Stomach (tissue), 9 donors: ENCODE data around the gene USP4. TPM values are rescaled to one million over a fixed set of nuclear protein-coding genes. Genes with fewer than 3 reads are reported as not detected.

ENCODE experiments used
- DNase-seq, 2 donors: peaks; one replicate each; pipeline versions ENCODE4 v3.0.0 to v3.0.0-alpha.2; 2013 to 2019
- H3K27ac ChIP-seq, 5 donors: fragments of 200-600 bp in 4 of 5; sonication (generic) in 4 of 5; one replicate each; pipeline ENCODE4 v1.5.1; 2013 to 2019; ENCODE audit warnings: mild to moderate bottlenecking in 1 of 5, moderate library complexity in 1 of 5
- H3K27me3 ChIP-seq, 3 donors: fragments of 200-600 bp; sonication (generic); one replicate each; pipeline ENCODE4 v1.5.1; 2017 to 2019; ENCODE audit warnings: mixed run types in 1 of 3
- H3K36me3 ChIP-seq, 4 donors: fragments of 200-600 bp; sonication (generic); 1 replicate in 3 of 4; 2 replicates in 1 of 4; pipeline ENCODE4 v1.5.1; 2016 to 2019
- H3K4me1 ChIP-seq, 4 donors: fragments of 200-600 bp; sonication (generic); one replicate each; pipeline ENCODE4 v1.5.1; 2016 to 2019
- H3K4me3 ChIP-seq, 4 donors: fragments of 200-600 bp; sonication (generic) in 3 of 4; one replicate each; pipeline ENCODE4 v1.5.1; 2016 to 2019; ENCODE audit warnings: mild to moderate bottlenecking in 1 of 4
- H3K9me3 ChIP-seq, 4 donors: fragments of 200-600 bp; sonication (generic); one replicate each; pipeline ENCODE4 v1.5.1; 2016 to 2019
- CTCF ChIP-seq, 7 experiments: fragments of 450-650 bp in 4 of 7; fragments of 200-600 bp in 3 of 7; sonication (generic) in 3 of 7; IDR thresholded peaks; one replicate each; pipeline ENCODE4 v1.5.1; 2016 to 2019; ENCODE audit warnings: antibody characterized with exemption in 7 of 7, control low read depth in 2 of 7, mild to moderate bottlenecking in 1 of 7
- EP300 ChIP-seq: sonication (generic); formaldehyde crosslinking; IDR thresholded peaks from one replicate; pipeline ENCODE4 v1.6.1; 2017; ENCODE audit warnings: antibody characterized with exemption
- POLR2A ChIP-seq, 4 donors: fragments of 450-650 bp; IDR thresholded peaks; one replicate each; pipeline ENCODE4 v1.6.1; 2016; ENCODE audit warnings: antibody characterized with exemption in 4 of 4, control low read depth in 2 of 4, mild to moderate bottlenecking in 1 of 4, moderate library complexity in 1 of 4
- POLR2AphosphoS5 ChIP-seq, 3 donors: sonication (generic); formaldehyde crosslinking; IDR thresholded peaks; one replicate each; pipeline ENCODE4 v1.6.1; 2016; ENCODE audit warnings: antibody characterized with exemption in 3 of 3
- WGBS, 5 donors: extraction: QIAGEN DNeasy Blood & Tissue Kit in 3 of 5; methylation state at CpG; one replicate each; pipeline versions ENCODE4 v1.1.5 to v1.1.7; 2013 to 2018; 5-methylcytosine and 5-hydroxymethylcytosine counted together
- intact Hi-C: fragments of 100-400 bp; cut with DNase I; formaldehyde crosslinking; loops from one replicate; pipeline ENCODE4 v1.15.1; 2023; ENCODE audit warnings: low total_unique reads
- polyA plus RNA-seq, 3 donors: library from polyadenylated mRNA; stranded (reverse); fragments of 200-250 nt; gene quantifications; one replicate each; pipeline ENCODE4 v1.2.3, GENCODE V29; 2013
- total RNA-seq, 5 donors: library from RNA; depleted of rRNA; stranded (reverse); fragments of >200 nt; gene quantifications; one replicate each; pipeline versions ENCODE4 v1.1.0 to v1.2.3, GENCODE V29; 2014 to 2016
- donor health status: healthy with polysubstance abuse.
- donor health status: Bipolar disorder and iron deficiency.
- donor health status: healthy.

Gene USP4
- total and polyA plus RNA-seq, 8 donors: 21.9 to 123 (median 24.5) TPM

GRCh38 chr3:49310677-49311076 lies 29.2 kb downstream of the USP4 start:
- no peak for TF ChIP-seq POLR2AphosphoS5 (IDR thresholded peaks at IDR 0.05)
- no peak for TF ChIP-seq POLR2A (IDR thresholded peaks at IDR 0.05)
- no peak for TF ChIP-seq CTCF (IDR thresholded peaks at IDR 0.05)
- TF ChIP-seq EP300: no peak
- Histone ChIP-seq H3K4me3 (no peak overlapping the region), H3K4me1 (no peaks in the 10 kb centered on the region), H3K27ac (no peak overlapping the region), H3K36me3 (peaks cover 37 to 100% (median 98%) of the 10 kb centered on the region in 4 donors), H3K9me3 (no peaks in the 10 kb centered on the region), H3K27me3 (no peaks in the 10 kb centered on the region)
- WGBS, 5 donors: 89 to 96% (median 95%) methylated on average over 1 of the region's 1 CpG
- intact Hi-C loops: no loop called here
- no peak for DNase-seq

- 88 to 97% (median 93%) methylated on average over 5 of the region's 5 CpGs for WGBS, 5 donors
Measured at GRCh38 chr3:49305608-49306007, 34.2 kb downstream of the USP4 start.

GRCh38 chr3:49302613-49303012 lies 37.2 kb downstream of the USP4 start:
- H3K27me3 ChIP-seq: no peaks in the 10 kb centered on the region
- no peak overlapping the region for H3K27ac ChIP-seq
- no peaks in the 10 kb centered on the region for H3K9me3 ChIP-seq
- peaks cover 0 to 2% (median under 1%) of the 10 kb centered on the region in 4 donors for H3K4me1 ChIP-seq
- peaks cover 61 to 100% (median 100%) of the 10 kb centered on the region in 4 donors for H3K36me3 ChIP-seq
- no peak for TF ChIP-seq EP300
- no peak for TF ChIP-seq POLR2A (IDR thresholded peaks at IDR 0.05)
- TF ChIP-seq CTCF (IDR thresholded peaks at IDR 0.05): no peak
- TF ChIP-seq POLR2AphosphoS5 (IDR thresholded peaks at IDR 0.05): no peak
- DNase-seq: no peak
- intact Hi-C loops: no loop called here
- WGBS, 5 donors: 93 to 100% (median 98%) methylated on average over 1 of the region's 1 CpG
- H3K4me3 ChIP-seq: no peak overlapping the region

More at GRCh38 chr3:49305608-49306007, 34.2 kb downstream of the USP4 start:
- Histone ChIP-seq H3K4me3 (no peak overlapping the region), H3K27ac (no peak overlapping the region), H3K27me3 (no peaks in the 10 kb centered on the region), H3K9me3 (no peaks in the 10 kb centered on the region), H3K4me1 (no peaks in the 10 kb centered on the region), H3K36me3 (peaks cover 55 to 100% (median 100%) of the 10 kb centered on the region in 4 donors)
- DNase-seq: no peak
- intact Hi-C loops: no loop called here
- TF ChIP-seq EP300: no peak
- no peak for TF ChIP-seq POLR2AphosphoS5 (IDR thresholded peaks at IDR 0.05)
- no peak for TF ChIP-seq POLR2A (IDR thresholded peaks at IDR 0.05)

GRCh38 chr3:49300595-49300994 lies 39.3 kb downstream of the USP4 start:
- peaks cover 61 to 100% (median 100%) of the 10 kb centered on the region in 4 donors for H3K36me3 ChIP-seq
- H3K27me3 ChIP-seq: no peaks in the 10 kb centered on the region
- WGBS, 5 donors: 92 to 99% (median 98%) methylated on average over 3 of the region's 3 CpGs
- H3K4me3 ChIP-seq: no peak overlapping the region
- DNase-seq: no peak
- H3K27ac ChIP-seq: no peak overlapping the region
- TF ChIP-seq POLR2A (IDR thresholded peaks at IDR 0.05): no peak
- intact Hi-C loops: no loop called here
- H3K4me1 ChIP-seq: peaks cover 0 to 17% (median 7%) of the 10 kb centered on the region in 4 donors
- H3K9me3 ChIP-seq: no peaks in the 10 kb centered on the region

GRCh38 chr3:49298511-49298910 lies 41.3 kb downstream of the USP4 start:
- no peaks in the 10 kb centered on the region for H3K27me3 ChIP-seq
- H3K4me1 ChIP-seq: peaks cover 0 to 17% (median 7%) of the 10 kb centered on the region in 4 donors
- H3K9me3 ChIP-seq: no peaks in the 10 kb centered on the region
- no peak overlapping the region for H3K4me3 ChIP-seq
- 90 to 96% (median 93%) methylated on average over 7 of the region's 7 CpGs for WGBS, 5 donors
- peaks cover 60 to 99% (median 98%) of the 10 kb centered on the region in 4 donors for H3K36me3 ChIP-seq
- DNase-seq: no peak
- no peak overlapping the region for H3K27ac ChIP-seq
- TF ChIP-seq CTCF (IDR thresholded peaks at IDR 0.05): no peak
- TF ChIP-seq EP300: no peak
- TF ChIP-seq POLR2AphosphoS5 (IDR thresholded peaks at IDR 0.05): no peak
- TF ChIP-seq POLR2A (IDR thresholded peaks at IDR 0.05): no peak
- intact Hi-C loops: no loop called here
